ENCODE results near the gene WDR1. TPM values are rescaled to one million over a fixed set of nuclear protein-coding genes. Genes with fewer than 3 reads are reported as not detected.

Gene WDR1
- total and polyA plus RNA-seq, 2 of the 13 experiments (the other 11 are each of a cell fraction or from before 2014, with no cell fraction given), result 106 to 198 TPM

DNA sequence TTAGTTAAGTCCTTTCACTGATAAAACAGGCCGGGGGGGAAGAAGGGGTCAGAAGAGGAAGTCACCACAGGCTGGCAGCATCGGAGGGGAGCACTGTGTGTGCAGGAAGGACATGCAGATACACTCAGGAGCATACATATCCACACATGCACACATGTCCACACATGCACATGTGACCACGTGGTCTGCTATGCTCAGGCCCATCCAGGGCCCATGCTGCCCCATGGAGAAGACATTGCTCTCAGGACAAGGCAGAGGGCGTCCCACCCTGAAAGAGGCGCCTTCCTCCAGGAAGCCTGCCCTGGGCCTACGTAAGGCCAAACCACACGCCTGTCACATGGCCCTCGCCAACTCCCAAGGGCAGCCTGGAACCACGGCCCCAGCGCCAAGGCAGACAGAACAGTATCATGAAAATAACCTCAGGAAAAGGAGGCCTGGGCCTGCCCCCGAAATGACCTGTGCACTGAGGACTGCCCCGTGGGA, 15.8 kb downstream of the WDR1 start:
- peaks cover 40% of the 10 kb centered on the region for H4K20me1 ChIP-seq (ENCODE audit: insufficient read depth, low read length)
- H3K27ac ChIP-seq (ENCODE audit: extremely low read length, insufficient read depth, low read length), result no peak overlapping the region
- ChIA-PET CTCF (ENCODE audit: low intra/inter-chr PET ratio, low total read pairs) (no interaction called here), POLR2A (no interaction called here)
- intact Hi-C loops (cut with micrococcal nuclease; ENCODE audit: unreplicated experiment), result no loop called here
- peaks cover 54 to 95% of the 10 kb centered on the region in 2 experiments for H3K36me3 ChIP-seq (replicated peaks in 1 of 2; ENCODE audit: control insufficient read depth in 1 of 2, insufficient read depth in 2 of 2, low read length in 2 of 2)
- H3K79me2 ChIP-seq (ENCODE audit: insufficient read depth, low read length), result peaks cover 37% of the 10 kb centered on the region
- no peaks in the 10 kb centered on the region; a peak in 1 of 5 replicates for H3K27me3 ChIP-seq (ENCODE audit: control insufficient read depth in 1 of 2, insufficient read depth in 2 of 2, low read length in 2 of 2)
- no TSS peak for BruUV-seq (replicated peaks)
- H3K4me2 ChIP-seq (ENCODE audit: low read depth, low read length), result no peak overlapping the region
- FAIRE-seq (no peak), ATAC-seq (peak; percentile 2; the same call in 1 of the 3 replicates), DNase-seq (ENCODE audit: low spot score) (no peak)
- in situ Hi-C loops (cut with HindIII; ENCODE audit: extremely low pct_ligation_motif_present, low pct_unique_long_range_greater_than_20kb), result no loop called here
- H2AFZ ChIP-seq (ENCODE audit: low read length), result no peak overlapping the region
- no peak overlapping the region for H3K9ac ChIP-seq (ENCODE audit: insufficient read depth, low read depth, low read length)
- no peaks in the 10 kb centered on the region for H3K9me3 ChIP-seq (ENCODE audit: low read length)
- peaks cover 11% of the 10 kb centered on the region for H3K4me1 ChIP-seq (ENCODE audit: insufficient read depth, low read length)
- TF ChIP-seq ZNF432 (CRISPR knock-in tag; IDR thresholded peaks at IDR 0.05; ENCODE audit: borderline replicate concordance) (no peak), ZSCAN21 (CRISPR knock-in tag; IDR thresholded peaks at IDR 0.05; ENCODE audit: borderline replicate concordance) (no peak), ZNF615 (CRISPR knock-in tag; IDR thresholded peaks at IDR 0.05; ENCODE audit: borderline replicate concordance) (no peak), SP2 (CRISPR knock-in tag; IDR thresholded peaks at IDR 0.05) (no peak), SYNCRIP (IDR thresholded peaks at IDR 0.05; ENCODE audit: insufficient read depth, low read depth, low read length) (no peak), AGO1 (IDR thresholded peaks at IDR 0.05; ENCODE audit: low read depth, low read length, poor library complexity, severe bottlenecking) (no peak), RBM22 (optimal IDR thresholded peaks at IDR 0.05; ENCODE audit: low read length) (peak; percentile 32), GABPB1 (CRISPR knock-in tag; IDR thresholded peaks at IDR 0.05) (no peak), SMC3 (IDR thresholded peaks at IDR 0.05; ENCODE audit: low read length) (no peak), KDM1A (CRISPR knock-in tag; IDR thresholded peaks at IDR 0.05) (no peak)
- TF ChIP-seq, protein P1, sequence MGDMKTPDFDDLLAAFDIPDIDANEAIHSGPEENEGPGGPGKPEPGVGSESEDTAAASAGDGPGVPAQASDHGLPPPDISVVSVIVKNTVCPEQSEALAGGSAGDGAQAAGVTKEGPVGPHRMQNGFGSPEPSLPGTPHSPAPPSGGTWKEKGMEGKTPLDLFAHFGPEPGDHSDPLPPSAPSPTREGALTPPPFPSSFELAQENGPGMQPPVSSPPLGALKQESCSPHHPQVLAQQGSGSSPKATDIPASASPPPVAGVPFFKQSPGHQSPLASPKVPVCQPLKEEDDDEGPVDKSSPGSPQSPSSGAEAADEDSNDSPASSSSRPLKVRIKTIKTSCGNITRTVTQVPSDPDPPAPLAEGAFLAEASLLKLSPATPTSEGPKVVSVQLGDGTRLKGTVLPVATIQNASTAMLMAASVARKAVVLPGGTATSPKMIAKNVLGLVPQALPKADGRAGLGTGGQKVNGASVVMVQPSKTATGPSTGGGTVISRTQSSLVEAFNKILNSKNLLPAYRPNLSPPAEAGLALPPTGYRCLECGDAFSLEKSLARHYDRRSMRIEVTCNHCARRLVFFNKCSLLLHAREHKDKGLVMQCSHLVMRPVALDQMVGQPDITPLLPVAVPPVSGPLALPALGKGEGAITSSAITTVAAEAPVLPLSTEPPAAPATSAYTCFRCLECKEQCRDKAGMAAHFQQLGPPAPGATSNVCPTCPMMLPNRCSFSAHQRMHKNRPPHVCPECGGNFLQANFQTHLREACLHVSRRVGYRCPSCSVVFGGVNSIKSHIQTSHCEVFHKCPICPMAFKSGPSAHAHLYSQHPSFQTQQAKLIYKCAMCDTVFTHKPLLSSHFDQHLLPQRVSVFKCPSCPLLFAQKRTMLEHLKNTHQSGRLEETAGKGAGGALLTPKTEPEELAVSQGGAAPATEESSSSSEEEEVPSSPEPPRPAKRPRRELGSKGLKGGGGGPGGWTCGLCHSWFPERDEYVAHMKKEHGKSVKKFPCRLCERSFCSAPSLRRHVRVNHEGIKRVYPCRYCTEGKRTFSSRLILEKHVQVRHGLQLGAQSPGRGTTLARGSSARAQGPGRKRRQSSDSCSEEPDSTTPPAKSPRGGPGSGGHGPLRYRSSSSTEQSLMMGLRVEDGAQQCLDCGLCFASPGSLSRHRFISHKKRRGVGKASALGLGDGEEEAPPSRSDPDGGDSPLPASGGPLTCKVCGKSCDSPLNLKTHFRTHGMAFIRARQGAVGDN (CRISPR knock-in tag; IDR thresholded peaks at IDR 0.05), result peak; percentile 23; the same call in 1 of the 2 replicates
- WGBS (ENCODE audit: low lambda C conversion rate), result 98% methylated on average over 9 of the region's 12 CpGs
- no peak overlapping the region for H3K4me3 ChIP-seq (replicated peaks in 1 of 3; ENCODE audit: insufficient read depth in 1 of 3, low read depth in 2 of 3, low read length in 3 of 3)
